DND-41 (cell line): ENCODE measurements around the gene ERH.

Experiments used
- ATAC-seq: fragments of 200-7000 bp; cut with Tn5 transposase; 3 replicates; pipeline ENCODE4 v1.9.1; 2021; ENCODE audit warnings: low read depth; ENCODE audit not compliant: insufficient read depth
- DNase-seq: peaks from one replicate; pipeline ENCODE4 v3.0.0-alpha.2; 2020
- H2AFZ ChIP-seq: 2 replicates; pipeline ENCODE4 v1.6.0; 2012; ENCODE audit warnings: low read depth, low read length
- H3K27ac ChIP-seq: 2 replicates; pipeline ENCODE4 v1.5.1; 2012; ENCODE audit warnings: low read length, inconsistent platforms
- H3K27me3 ChIP-seq: fragments of 200-600 bp; sonication (generic); 2 replicates; pipeline ENCODE4 v1.6.0; 2012; ENCODE audit warnings: low read length, mild to moderate bottlenecking, inconsistent platforms; ENCODE audit not compliant: insufficient read depth, poor library complexity
- H3K36me3 ChIP-seq: 2 replicates; pipeline ENCODE4 v1.5.1; 2012; ENCODE audit warnings: low read length, inconsistent platforms; ENCODE audit not compliant: insufficient read depth
- H3K4me1 ChIP-seq: 2 replicates; pipeline ENCODE4 v1.5.1; 2012; ENCODE audit warnings: mild to moderate bottlenecking, low read length; ENCODE audit not compliant: insufficient read depth
- H3K4me2 ChIP-seq: 2 replicates; pipeline ENCODE4 v1.6.0; 2012; ENCODE audit warnings: mild to moderate bottlenecking, moderate library complexity, low read length, inconsistent platforms; ENCODE audit not compliant: insufficient read depth
- H3K4me3 ChIP-seq, 2 experiments: fragments of 200-600 bp in 1 of 2; shearing (Covaris generic) in 1 of 2; 2 replicates each; pipeline ENCODE4 v1.5.1; 2012 to 2016; ENCODE audit warnings: inconsistent platforms in 2 of 2, low read length in 2 of 2, mild to moderate bottlenecking in 2 of 2, low read depth in 1 of 2, moderate library complexity in 1 of 2
- H3K79me2 ChIP-seq: 2 replicates; pipeline ENCODE4 v1.6.0; 2012; ENCODE audit warnings: low read length, inconsistent platforms; ENCODE audit not compliant: insufficient read depth
- H3K9ac ChIP-seq: 2 replicates; pipeline ENCODE4 v1.6.0; 2012; ENCODE audit warnings: low read depth, mild to moderate bottlenecking, inconsistent platforms, low read length, moderate library complexity
- H3K9me3 ChIP-seq: 2 replicates; pipeline ENCODE4 v1.5.1; 2012; ENCODE audit warnings: low read length, moderate library complexity, mild to moderate bottlenecking, inconsistent platforms; ENCODE audit not compliant: insufficient read depth, severe bottlenecking
- H4K20me1 ChIP-seq: 2 replicates; pipeline ENCODE4 v1.6.0; 2012; ENCODE audit warnings: low read length; ENCODE audit not compliant: insufficient read depth
- EZH2 ChIP-seq: IDR thresholded peaks from 3 replicates; pipeline ENCODE4 v1.6.1; 2012; ENCODE audit warnings: borderline replicate concordance, low read depth, mild to moderate bottlenecking, moderate library complexity, low read length, inconsistent platforms; ENCODE audit not compliant: severe bottlenecking
- TF ChIP-seq, protein P1 (sequence below): IDR thresholded peaks from 2 replicates; pipeline ENCODE4 v1.5.1; 2012; ENCODE audit warnings: borderline replicate concordance, low read length, moderate library complexity, mild to moderate bottlenecking; ENCODE audit not compliant: poor library complexity, severe bottlenecking; ENCODE audit errors: extremely low read depth

ERH gene

GRCh38 chr14:69408331-69408960, 10.3 kb upstream of the ERH start:
- H3K4me2 ChIP-seq = no peak overlapping the region
- H3K79me2 ChIP-seq = peaks cover 90% of the 10 kb centered on the region

GRCh38 chr14:69405762-69406161, 7.7 kb upstream of the ERH start:
- ATAC-seq (no peak), DNase-seq (no peak)
- Histone ChIP-seq H3K79me2 (peaks cover 97% of the 10 kb centered on the region), H3K4me1 (peaks cover 20% of the 10 kb centered on the region), H3K4me2 (no peak overlapping the region), H2AFZ (no peak overlapping the region), H3K4me3 (no peak overlapping the region), H3K27me3 (no peaks in the 10 kb centered on the region), H3K36me3 (no peaks in the 10 kb centered on the region; the same call in 1 of the 2 replicates), H3K27ac (no peak overlapping the region), H3K9me3 (no peaks in the 10 kb centered on the region), H4K20me1 (peaks cover 19% of the 10 kb centered on the region; the same call in 1 of the 2 replicates), H3K9ac (no peak overlapping the region)
- no peak for TF ChIP-seq EZH2
- TF ChIP-seq, protein P1, sequence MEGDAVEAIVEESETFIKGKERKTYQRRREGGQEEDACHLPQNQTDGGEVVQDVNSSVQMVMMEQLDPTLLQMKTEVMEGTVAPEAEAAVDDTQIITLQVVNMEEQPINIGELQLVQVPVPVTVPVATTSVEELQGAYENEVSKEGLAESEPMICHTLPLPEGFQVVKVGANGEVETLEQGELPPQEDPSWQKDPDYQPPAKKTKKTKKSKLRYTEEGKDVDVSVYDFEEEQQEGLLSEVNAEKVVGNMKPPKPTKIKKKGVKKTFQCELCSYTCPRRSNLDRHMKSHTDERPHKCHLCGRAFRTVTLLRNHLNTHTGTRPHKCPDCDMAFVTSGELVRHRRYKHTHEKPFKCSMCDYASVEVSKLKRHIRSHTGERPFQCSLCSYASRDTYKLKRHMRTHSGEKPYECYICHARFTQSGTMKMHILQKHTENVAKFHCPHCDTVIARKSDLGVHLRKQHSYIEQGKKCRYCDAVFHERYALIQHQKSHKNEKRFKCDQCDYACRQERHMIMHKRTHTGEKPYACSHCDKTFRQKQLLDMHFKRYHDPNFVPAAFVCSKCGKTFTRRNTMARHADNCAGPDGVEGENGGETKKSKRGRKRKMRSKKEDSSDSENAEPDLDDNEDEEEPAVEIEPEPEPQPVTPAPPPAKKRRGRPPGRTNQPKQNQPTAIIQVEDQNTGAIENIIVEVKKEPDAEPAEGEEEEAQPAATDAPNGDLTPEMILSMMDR = no peak

More at GRCh38 chr14:69408331-69408960, 10.3 kb upstream of the ERH start:
- H3K36me3 ChIP-seq = no peaks in the 10 kb centered on the region; the same call in 1 of the 2 replicates
- 0 out of 2 replicates have a peak, but pooled peaks cover 3% of the 10 kb centered on the region for H3K4me1 ChIP-seq
- no peaks in the 10 kb centered on the region for H3K9me3 ChIP-seq
- ATAC-seq (no peak), DNase-seq (no peak)
- H2AFZ ChIP-seq = no peak overlapping the region
- no peak for TF ChIP-seq EZH2
- TF ChIP-seq, protein P1 = no peak
- no peak overlapping the region for H3K4me3 ChIP-seq
- no peak overlapping the region for H3K27ac ChIP-seq
- no peak overlapping the region for H3K9ac ChIP-seq
- no peaks in the 10 kb centered on the region for H3K27me3 ChIP-seq
- H4K20me1 ChIP-seq = peaks cover 17% of the 10 kb centered on the region; the same call in 1 of the 2 replicates

GRCh38 chr14:69404883-69405282, 6.8 kb upstream of the ERH start:
- ATAC-seq = no peak

More at GRCh38 chr14:69404883-69405282, 6.8 kb upstream of the ERH start:
- peaks cover 97% of the 10 kb centered on the region for H3K79me2 ChIP-seq
- H3K9me3 ChIP-seq = no peaks in the 10 kb centered on the region
- H3K27ac ChIP-seq = no peak overlapping the region
- no peak overlapping the region for H3K9ac ChIP-seq
- H2AFZ ChIP-seq = no peak overlapping the region
- H4K20me1 ChIP-seq = peaks cover 23% of the 10 kb centered on the region; the same call in 1 of the 2 replicates
- H3K36me3 ChIP-seq = no peaks in the 10 kb centered on the region; the same call in none of the 2 replicates
- no peak for TF ChIP-seq EZH2
- TF ChIP-seq, protein P1 = no peak
- no peak for DNase-seq
- no peaks in the 10 kb centered on the region for H3K27me3 ChIP-seq
- H3K4me2 ChIP-seq = no peak overlapping the region
- H3K4me3 ChIP-seq = no peak overlapping the region
- peaks cover 29% of the 10 kb centered on the region for H3K4me1 ChIP-seq
